HS-27A (cell line): ENCODE measurements around the gene RAVER1.
A peak's percentile ranks its signal among the peaks of the same experiment; 100 is the strongest.
"Not testable (repeated sequence)": the region's sequence is repeated elsewhere in the genome, so short reads cannot be mapped to it uniquely, and the experiment has no call there.

Experiments used
- DNase-seq: peaks from one replicate; pipeline ENCODE4 v3.0.0-alpha.2; 2012; ENCODE audit warnings: low read depth, missing footprints

RAVER1 gene, protein sequence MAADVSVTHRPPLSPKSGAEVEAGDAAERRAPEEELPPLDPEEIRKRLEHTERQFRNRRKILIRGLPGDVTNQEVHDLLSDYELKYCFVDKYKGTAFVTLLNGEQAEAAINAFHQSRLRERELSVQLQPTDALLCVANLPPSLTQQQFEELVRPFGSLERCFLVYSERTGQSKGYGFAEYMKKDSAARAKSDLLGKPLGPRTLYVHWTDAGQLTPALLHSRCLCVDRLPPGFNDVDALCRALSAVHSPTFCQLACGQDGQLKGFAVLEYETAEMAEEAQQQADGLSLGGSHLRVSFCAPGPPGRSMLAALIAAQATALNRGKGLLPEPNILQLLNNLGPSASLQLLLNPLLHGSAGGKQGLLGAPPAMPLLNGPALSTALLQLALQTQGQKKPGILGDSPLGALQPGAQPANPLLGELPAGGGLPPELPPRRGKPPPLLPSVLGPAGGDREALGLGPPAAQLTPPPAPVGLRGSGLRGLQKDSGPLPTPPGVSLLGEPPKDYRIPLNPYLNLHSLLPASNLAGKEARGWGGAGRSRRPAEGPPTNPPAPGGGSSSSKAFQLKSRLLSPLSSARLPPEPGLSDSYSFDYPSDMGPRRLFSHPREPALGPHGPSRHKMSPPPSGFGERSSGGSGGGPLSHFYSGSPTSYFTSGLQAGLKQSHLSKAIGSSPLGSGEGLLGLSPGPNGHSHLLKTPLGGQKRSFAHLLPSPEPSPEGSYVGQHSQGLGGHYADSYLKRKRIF

DNA sequence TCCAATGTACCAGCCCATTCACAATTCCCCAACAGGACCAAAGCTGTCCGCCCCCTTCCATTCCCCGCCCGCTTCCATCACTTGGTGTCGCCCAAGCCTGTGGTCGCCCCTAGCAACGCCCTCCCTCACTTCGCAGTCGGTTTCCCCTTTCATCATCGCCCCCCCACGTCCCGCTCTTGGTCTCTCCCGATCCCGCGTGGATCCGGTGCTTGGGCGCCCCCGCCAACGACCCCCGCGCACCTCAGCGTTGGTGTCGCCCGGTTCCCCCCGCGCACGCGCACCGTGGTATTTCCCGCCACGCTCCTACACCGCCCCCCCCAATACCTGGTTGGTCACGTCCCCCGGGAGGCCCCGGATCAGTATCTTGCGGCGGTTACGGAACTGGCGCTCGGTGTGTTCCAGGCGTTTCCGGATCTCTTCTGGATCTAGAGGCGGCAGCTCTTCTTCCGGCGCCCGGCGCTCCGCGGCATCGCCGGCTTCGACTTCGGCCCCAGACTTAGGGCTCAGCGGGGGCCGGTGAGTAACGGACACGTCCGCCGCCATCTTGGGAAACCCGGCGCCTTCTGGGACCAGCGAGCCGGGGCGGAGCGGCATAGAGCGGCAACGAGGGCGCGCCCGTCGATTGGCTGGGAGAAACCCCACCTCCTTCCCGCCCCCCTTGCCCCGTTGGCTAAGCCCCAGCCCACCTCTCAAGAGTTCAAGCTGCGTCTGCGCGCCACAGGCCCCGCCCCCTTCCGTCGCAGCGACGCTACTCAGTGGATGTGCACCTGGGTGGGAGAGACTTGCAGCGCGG is at the start of gene RAVER1:
RAVER1 (minus strand) TSS at position 565 of the 793 bp plus-strand sequence; CDS start at position 543, 22 bp downstream.
- peak; percentile 83 for DNase-seq

- not testable (repeated sequence) for DNase-seq
Observed at GRCh38 chr19:10383223-10383499, 49.8 kb upstream of the RAVER1 start.

GRCh38 chr19:10380313-10381102 is 47.2 kb upstream of the RAVER1 start, which contains the start of gene TYK2:
Gene TYK2 (minus strand): TSS chr19:10380572. CDS start chr19:10378406, 2,166 bp downstream.
- DNase-seq, result peak; percentile 90

DNA sequence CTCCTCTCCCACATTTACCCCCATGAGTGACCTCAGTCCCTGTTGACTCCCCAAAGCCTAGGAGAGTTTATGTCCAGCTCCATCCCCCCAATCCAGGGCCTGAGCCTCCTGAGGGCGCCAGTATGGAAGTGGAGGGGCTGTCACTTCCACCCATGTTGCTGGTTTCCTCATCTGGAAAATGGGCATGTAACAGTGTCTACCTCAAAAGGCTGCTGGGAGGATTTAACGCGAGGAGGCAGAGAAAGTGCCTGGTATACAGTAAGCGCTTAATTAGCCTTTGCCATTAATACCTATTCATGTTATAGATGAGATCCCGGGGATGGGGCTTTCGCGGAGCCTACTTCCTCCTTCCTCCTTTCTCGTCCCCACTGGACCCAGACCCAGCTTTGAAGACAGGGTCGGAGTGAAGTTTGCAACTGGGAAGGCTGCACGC is 46.6 kb upstream of the RAVER1 start:
- no peak for DNase-seq

DNA sequence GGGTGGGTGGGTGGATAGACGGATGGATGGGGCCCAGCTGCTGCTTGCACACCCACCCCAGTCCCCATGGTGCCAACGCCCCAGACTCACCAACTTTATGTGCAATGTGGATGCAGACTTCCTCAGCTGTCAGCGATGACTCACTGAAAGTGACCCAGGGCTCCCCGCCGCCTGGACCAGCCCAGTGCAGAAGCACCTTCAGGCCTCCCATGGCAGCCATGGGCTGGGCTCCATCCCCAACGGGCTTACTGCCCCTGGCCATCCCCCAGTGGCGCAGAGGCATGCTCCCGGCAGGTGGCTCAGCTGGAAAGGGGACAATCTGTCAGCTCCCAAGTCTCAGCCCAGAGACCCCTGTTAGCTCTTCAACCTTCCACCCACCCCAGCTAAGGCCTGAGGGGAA is 44.8 kb upstream of the RAVER1 start:
- DNase-seq, result no peak

DNA sequence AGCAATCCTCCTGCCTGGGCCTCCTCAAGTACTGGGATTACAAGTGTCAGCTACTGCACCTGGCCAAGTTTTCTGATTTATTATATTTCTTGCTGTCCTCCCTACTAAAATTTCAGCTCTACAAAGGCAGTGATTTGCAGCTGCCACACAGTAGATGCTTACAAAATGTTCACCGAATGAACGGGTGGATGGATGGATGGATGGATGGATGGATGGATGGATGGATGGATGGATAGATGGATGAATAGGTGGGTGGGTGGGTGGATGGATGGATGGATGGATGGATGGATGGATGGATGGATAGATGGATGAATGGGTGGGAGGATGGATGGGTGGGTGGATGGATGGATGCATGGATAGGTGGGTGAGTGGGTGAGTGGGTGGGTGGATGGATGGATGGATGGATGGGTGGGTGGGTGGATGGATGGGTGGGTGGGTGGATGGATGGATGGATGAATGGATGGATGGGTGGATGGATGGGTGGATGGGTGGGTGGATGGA is 43.9 kb upstream of the RAVER1 start:
- not testable (repeated sequence) for DNase-seq

DNA sequence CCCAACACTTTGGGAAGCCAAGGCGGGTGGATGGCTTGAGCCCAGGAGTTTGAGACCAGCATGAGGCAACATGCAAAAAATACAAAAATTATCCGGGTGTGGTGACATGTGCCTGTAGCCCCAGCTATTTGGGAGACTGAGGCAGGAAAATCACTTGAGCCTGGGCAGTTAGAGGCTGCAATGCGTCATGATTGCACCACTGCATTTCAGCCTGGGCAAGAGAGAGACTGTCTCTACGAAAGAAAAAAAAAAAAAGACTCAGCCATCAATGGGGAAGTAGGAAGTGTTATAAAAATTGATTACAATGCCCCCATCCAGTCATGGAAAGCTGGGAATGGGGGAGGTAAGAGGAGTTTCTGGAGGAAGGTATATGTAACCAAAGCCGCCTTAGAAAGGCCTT is 41.6 kb upstream of the RAVER1 start:
- no peak for DNase-seq

DNA sequence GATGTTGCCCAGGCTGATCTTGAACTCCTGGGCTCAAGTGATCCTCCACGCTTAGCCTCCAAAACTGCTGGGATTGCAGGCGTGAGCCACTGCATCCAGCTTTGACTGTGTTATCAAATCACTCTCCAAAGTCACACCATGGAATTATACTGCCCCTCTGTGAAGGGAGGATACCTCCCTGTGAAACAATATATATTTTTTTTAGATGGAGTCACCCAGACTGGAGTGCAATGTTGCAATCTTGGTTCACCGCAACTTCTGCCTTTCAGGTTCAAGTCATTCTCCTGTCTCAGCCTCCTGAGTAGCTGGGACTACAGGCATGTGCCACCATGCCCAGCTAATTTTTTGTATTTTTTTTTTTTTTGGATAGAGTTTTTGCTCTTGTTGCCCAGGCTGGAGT is 39.4 kb upstream of the RAVER1 start:
- no peak for DNase-seq

GRCh38 chr19:10368101-10368803 is 34.9 kb upstream of the RAVER1 start:
- DNase-seq, result no peak

GRCh38 chr19:10366950-10367512 is 33.7 kb upstream of the RAVER1 start:
- not testable (repeated sequence) for DNase-seq

DNA sequence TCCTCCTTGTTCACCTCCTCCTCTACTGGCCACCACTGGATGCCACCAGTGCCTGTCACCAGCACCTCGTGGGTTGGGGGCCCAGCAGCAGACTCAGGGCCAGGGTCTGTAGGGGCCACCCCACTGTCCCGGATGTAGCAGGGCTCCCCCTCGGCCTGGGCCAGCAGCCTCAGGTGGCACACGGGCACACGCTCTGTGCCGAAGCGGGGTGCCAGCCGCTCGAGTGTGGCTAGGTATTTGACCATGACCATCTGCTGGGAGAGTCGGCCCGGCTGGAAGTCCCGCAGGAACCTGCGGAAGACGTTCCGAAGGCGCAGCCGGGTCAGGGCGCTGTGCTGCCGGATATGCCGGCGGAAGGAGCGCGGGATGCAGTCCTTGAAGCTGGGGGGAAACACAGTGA is 32.2 kb upstream of the RAVER1 start:
- DNase-seq, result no peak

GRCh38 chr19:10364644-10365043 is 31.3 kb upstream of the RAVER1 start:
- no peak for DNase-seq

DNA sequence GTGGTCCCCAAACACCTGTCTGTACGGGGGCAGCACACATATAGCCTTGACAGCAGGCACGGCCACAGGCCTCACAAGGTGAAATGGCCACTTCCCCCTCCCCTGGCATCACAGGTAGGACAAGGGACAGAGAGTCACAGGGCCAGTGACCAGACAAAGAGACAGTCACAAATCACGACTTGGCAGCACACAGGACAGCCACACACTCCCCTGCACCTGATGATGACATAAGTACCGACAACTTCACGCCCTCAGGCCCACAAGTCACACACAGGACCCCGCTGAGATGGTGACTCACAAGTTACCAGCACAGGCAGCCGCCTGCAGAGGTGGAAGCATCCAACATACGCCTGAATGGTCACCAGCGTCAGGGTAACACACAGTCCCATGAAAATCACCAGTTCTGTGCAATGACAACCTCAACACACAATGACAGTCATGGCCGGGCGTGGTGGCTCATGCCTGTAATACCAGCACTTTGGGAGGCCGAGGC is 30.5 kb upstream of the RAVER1 start:
- DNase-seq, result no peak

DNA sequence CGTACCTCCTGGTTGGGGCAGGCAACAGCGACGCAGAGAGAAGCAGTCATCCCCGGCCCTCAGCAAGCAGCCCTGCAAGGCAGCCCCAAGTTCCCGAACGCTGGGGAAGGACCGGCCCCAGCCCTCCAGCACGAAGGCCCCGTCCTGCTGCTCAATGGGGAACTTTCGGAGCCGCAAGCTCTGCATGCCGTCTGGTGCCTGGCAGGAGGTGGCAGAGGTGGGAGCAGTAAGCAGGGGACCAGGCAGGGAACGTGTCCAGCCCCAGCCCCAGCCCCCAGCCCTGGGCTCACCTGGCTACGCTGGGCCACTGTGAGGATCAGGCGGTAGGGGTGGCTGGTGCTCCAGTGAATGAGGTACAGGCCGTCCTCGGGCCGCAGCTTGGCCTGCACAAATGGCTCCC is 28.9 kb upstream of the RAVER1 start:
- no peak for DNase-seq

GRCh38 chr19:10361569-10362011 is 28.3 kb upstream of the RAVER1 start:
- DNase-seq, result no peak

GRCh38 chr19:10356431-10356830 is 23.1 kb upstream of the RAVER1 start:
- no peak for DNase-seq

- DNase-seq, result no peak
Observed at GRCh38 chr19:10353793-10354391, 20.6 kb upstream of the RAVER1 start.

DNA sequence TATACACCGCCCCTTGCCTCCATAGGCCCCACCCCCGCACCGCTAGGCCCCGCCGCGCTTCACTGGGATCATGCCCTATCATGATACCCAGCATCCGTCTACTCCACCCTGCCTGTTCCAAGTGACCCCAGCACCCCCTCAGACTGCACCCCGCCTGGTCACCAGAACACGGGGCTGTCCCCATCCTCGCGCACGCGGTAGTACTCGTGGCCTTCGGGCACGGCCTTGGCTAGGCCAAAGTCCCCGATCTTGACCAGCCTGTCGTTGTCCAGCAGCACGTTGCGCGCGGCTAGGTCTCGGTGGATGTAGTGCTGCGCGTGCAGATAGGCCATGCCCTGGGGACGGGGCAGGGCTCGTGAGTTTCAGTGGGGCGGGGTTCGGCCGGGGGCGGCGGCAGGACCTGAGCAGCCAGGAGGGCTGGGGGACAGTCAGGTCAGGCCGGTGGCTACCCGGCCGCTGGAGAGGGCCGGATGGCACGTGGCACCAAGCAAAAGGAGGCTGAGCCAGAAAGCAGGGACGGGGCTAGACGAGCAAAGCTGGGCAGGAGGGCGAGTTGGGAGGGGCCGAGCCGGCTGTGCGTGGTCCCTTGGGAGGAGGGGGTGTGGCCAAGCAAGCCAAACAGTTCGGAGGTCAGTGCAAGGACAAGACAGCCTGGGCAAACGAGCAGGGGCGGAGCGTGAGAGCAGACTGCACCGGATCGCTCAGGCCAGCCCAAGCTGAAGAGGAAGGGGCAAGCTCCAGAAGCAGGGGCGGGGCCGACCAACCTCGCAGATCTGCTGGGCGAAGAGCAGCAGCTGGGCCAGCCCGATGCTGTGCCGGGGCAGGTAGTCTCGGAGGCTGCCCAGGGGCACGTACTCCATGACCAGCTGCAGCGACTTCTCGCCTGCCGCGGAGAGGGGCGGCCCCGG is 19.7 kb upstream of the RAVER1 start:
- DNase-seq, result no peak

DNA sequence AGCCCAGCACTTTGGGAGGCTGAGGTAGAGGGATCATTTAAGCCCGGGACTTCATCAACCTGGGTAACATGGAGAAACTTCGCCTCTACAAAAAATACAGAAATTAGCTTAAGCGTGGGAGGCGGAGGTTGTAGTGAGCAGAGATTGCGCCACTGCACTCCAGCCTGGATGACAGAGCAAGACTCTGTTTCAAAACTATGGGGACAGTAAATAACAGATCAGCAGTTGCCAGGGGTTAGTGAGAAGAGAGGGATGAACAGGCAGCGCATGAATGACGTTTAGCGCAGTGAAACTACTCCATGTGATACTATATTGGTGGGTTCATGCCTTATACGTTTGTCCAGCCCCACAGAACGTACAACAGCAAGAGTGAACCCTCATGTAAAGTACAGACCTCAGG is 13.2 kb upstream of the RAVER1 start:
- DNase-seq, result no peak
